Upper lobe of left lung (tissue), 6 donors: ENCODE data around the gene WNT16. TPM values are rescaled to one million over a fixed set of nuclear protein-coding genes. Genes with fewer than 3 reads are reported as not detected.

ENCODE experiments used
- ATAC-seq, 2 donors: fragments of 200-7000 bp; cut with Tn5 transposase; one replicate each; pipeline ENCODE4 v1.9.1; 2022; ENCODE audit warnings: mild to moderate bottlenecking in 2 of 2, moderate library complexity in 2 of 2; ENCODE audit not compliant: low FRiP score in 2 of 2
- DNase-seq, 2 donors: peaks; one replicate each; pipeline ENCODE4 v3.0.0-alpha.2; 2019 to 2020
- H3K27ac ChIP-seq, 4 donors: fragments of 200-600 bp; sonication (generic); one replicate each; pipeline ENCODE4 v1.5.1; 2016 to 2019
- H3K27me3 ChIP-seq, 4 donors: fragments of 200-600 bp; sonication (generic); one replicate each; pipeline ENCODE4 v1.5.1; 2017 to 2019
- H3K36me3 ChIP-seq, 4 donors: fragments of 200-600 bp; sonication (generic); one replicate each; pipeline ENCODE4 v1.5.1; 2016 to 2019
- H3K4me1 ChIP-seq, 4 donors: fragments of 200-600 bp; sonication (generic); one replicate each; pipeline ENCODE4 v1.5.1; 2018 to 2019
- H3K4me3 ChIP-seq, 4 donors: fragments of 200-600 bp; sonication (generic); one replicate each; pipeline ENCODE4 v1.5.1; 2017 to 2019; ENCODE audit warnings: mild to moderate bottlenecking in 2 of 4, moderate library complexity in 1 of 4
- H3K9me3 ChIP-seq, 4 donors: fragments of 200-600 bp; sonication (generic); one replicate each; pipeline ENCODE4 v1.5.1; 2018 to 2019
- CTCF ChIP-seq, 6 experiments: fragments of 450-650 bp in 4 of 6; fragments of 200-600 bp in 2 of 6; sonication (generic) in 2 of 6; IDR thresholded peaks; one replicate each; pipeline ENCODE4 v1.5.1; 2016 to 2019; ENCODE audit warnings: antibody characterized with exemption in 6 of 6
- EP300 ChIP-seq, 4 donors: sonication (generic); formaldehyde crosslinking; IDR thresholded peaks; one replicate each; pipeline ENCODE4 v1.5.1; 2017; ENCODE audit warnings: antibody characterized with exemption in 4 of 4, control low read depth in 2 of 4
- POLR2A ChIP-seq, 4 donors: fragments of 450-650 bp; IDR thresholded peaks; one replicate each; pipeline ENCODE4 v1.5.1; 2016 to 2017; ENCODE audit warnings: antibody characterized with exemption in 4 of 4, mild to moderate bottlenecking in 2 of 4
- POLR2AphosphoS5 ChIP-seq, 2 donors: sonication (generic); formaldehyde crosslinking; IDR thresholded peaks; one replicate each; pipeline ENCODE4 v1.5.1; 2017; ENCODE audit warnings: antibody characterized with exemption in 2 of 2
- WGBS, 2 donors: methylation state at CpG; one replicate each; pipeline ENCODE4 v1.1.5; 2017 to 2018; 5-methylcytosine and 5-hydroxymethylcytosine counted together
- total RNA-seq, 6 donors: library from RNA; depleted of rRNA in 4 of 6; stranded (reverse); fragments of >200 nt in 4 of 6; gene quantifications; one replicate each; pipeline versions ENCODE4 v1.1.0 to v1.2.1, GENCODE V29; 2016 to 2021
- donor health status: DM: no; HTN: no; CAD: no; lungs with moderate emphysema.
- donor health status: DM: no; HTN: yes; CAD: no; lungs with severe emphysema.

Gene WNT16
- total RNA-seq, 6 donors from 2014 or later = not detected

GRCh38 chr7:121388950-121389349 is 60.1 kb downstream of the WNT16 start:
- DNase-seq (no peak), ATAC-seq (no peak)
- Histone ChIP-seq H3K4me3 (no peak overlapping the region), H3K9me3 (no peaks in the 10 kb centered on the region), H3K27me3 (no peaks in the 10 kb centered on the region), H3K36me3 (no peaks in the 10 kb centered on the region), H3K4me1 (peaks cover 5 to 21% (median 15%) of the 10 kb centered on the region in 4 donors), H3K27ac (no peak overlapping the region)
- 100% methylated on average over 1 of the region's 1 CpG for WGBS, 2 donors
- TF ChIP-seq CTCF (IDR thresholded peaks at IDR 0.05) (no peak), POLR2A (IDR thresholded peaks at IDR 0.05) (no peak), EP300 (IDR thresholded peaks at IDR 0.05) (no peak), POLR2AphosphoS5 (IDR thresholded peaks at IDR 0.05) (no peak)

- no peak for ATAC-seq
- H3K36me3 ChIP-seq = no peaks in the 10 kb centered on the region
- no peak overlapping the region for H3K4me3 ChIP-seq
- no peak for DNase-seq
- H3K9me3 ChIP-seq = no peaks in the 10 kb centered on the region
- H3K27me3 ChIP-seq = no peaks in the 10 kb centered on the region
- H3K4me1 ChIP-seq = peaks cover 9 to 15% (median 11%) of the 10 kb centered on the region in 4 donors
- no peak for TF ChIP-seq POLR2A (IDR thresholded peaks at IDR 0.05)
- no peak for TF ChIP-seq CTCF (IDR thresholded peaks at IDR 0.05)
- TF ChIP-seq POLR2AphosphoS5 (IDR thresholded peaks at IDR 0.05) = no peak
- TF ChIP-seq EP300 (IDR thresholded peaks at IDR 0.05) = no peak
- no peak overlapping the region for H3K27ac ChIP-seq
These were observed 61.3 kb downstream of the WNT16 start for GRCh38 chr7:121390109-121390508.

GRCh38 chr7:121390617-121391016 is 61.8 kb downstream of the WNT16 start:
- Histone ChIP-seq H3K27me3 (no peaks in the 10 kb centered on the region), H3K4me3 (no peak overlapping the region), H3K27ac (no peak overlapping the region), H3K4me1 (peaks cover 4 to 13% (median 11%) of the 10 kb centered on the region in 4 donors), H3K36me3 (no peaks in the 10 kb centered on the region), H3K9me3 (no peaks in the 10 kb centered on the region)
- ATAC-seq = no peak
- WGBS, 2 donors = 61 to 82% methylated on average over 2 of the region's 2 CpGs
- TF ChIP-seq POLR2A (IDR thresholded peaks at IDR 0.05) (no peak), EP300 (IDR thresholded peaks at IDR 0.05) (no peak), POLR2AphosphoS5 (IDR thresholded peaks at IDR 0.05) (no peak), CTCF (IDR thresholded peaks at IDR 0.05) (no peak)
- DNase-seq = no peak

Other genes with a start within 250 kb of the WNT16 start
- gene FAM3C, start 67.3 kb downstream of the WNT16 start, total RNA-seq = 10 to 100 TPM; 10.5 to 65.7 (median 34.9) TPM